ENCODE measurements around the gene RPS6KB1.
A peak's percentile ranks its signal among the peaks of the same experiment; 100 is the strongest.
"Not testable (repeated sequence)": the region's sequence is repeated elsewhere in the genome, so short reads cannot be mapped to it uniquely, and the experiment has no call there.

Gene RPS6KB1

GRCh38 chr17:59947310-59947709, 54.4 kb downstream of the RPS6KB1 start:
- DNase-seq: not testable (repeated sequence)

DNA sequence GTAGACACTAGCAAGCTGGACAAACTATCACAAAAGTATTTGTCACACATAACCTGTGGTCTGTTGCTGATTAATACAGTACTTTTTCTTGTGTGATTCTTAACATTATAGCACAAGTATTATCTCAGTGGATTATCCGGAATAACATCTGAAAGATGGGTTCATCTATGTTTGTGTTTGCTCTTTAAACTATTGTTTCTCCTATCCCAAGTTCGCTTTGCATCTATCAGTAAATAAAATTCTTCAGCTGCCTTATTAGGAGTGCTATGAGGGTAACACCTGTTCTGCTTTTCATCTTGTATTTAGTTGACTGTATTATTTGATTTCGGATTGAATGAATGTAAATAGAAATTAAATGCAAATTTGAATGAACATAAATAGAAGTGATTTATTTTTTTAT, 57.1 kb downstream of the RPS6KB1 start:
- no peak for DNase-seq

DNA sequence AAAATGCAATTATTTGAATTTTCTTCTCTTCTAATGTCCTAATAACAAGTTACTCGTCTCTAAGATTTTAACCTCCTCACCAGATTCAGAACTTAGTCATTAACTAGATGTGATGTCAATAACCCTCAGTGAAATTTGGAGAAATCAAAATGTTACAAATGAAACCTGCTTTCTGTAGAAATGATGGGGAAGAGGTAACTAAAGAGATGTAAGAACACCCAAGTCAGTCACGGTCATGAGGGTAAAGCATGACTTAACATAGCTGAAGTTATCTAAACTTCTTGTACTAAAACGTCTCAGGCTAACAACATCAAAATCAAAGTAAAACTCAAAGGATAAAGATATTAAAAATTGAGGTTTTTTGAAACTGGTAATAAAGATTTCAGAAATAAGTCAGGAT, 61.9 kb downstream of the RPS6KB1 start:
- DNase-seq: no peak

DNA sequence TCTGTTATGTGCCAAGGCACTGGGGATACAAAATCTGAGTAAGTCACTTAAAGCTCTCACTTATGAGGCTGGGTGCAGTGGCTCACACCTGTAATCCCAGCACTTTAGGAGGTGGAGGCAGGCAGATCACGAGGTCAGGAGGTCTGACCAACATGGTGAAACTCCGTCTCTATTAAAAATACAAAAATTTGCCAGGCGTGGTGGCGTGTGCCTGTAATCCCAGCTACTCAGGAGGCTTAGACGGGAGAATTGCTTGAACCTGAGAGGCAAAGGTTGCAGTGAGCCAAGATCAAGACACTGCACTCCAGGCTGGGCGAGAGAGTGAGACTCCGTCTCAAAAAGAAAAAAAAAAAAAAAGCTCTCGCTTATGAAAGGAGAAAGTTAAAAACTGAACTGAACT, 66.7 kb downstream of the RPS6KB1 start:
- DNase-seq: not testable (repeated sequence)

DNA sequence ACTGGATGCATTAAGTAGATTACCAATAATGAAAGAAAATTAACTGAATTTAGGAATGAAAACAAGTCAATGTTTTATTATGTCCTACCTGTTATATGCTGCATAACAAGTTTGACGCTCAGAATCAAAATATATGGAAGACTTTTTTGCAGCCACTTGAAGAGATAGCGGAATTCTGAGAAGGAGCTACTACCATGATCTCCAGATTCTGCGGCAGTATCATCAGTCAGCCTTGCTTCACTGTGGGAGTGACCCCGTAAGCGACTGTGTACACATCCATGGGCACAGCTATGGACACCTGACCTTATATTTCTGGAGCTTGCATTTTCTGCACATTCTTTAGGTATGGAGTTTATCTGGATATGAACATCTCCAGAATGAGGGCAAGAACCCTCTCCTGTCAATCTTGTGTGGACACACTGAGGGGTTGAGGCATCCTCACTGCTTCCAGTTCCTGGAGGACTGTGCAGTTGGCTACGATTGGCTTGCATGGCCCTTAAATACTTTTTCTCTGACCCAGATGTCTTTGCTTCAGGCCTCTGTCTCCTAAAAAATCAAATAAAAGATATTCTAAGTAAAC, 69.9 kb downstream of the RPS6KB1 start:
- no peak for DNase-seq

GRCh38 chr17:59963738-59964481, 71.0 kb downstream of the RPS6KB1 start:
- peak; percentile 77 for DNase-seq

- DNase-seq: peak; percentile 96
Measured at GRCh38 chr17:59964482-59965328, 71.8 kb downstream of the RPS6KB1 start, which contains the start of gene RNFT1. Gene RNFT1, minus strand, starts transcription at chr17:59964740. Its CDS starts 77 bp downstream, at chr17:59964663.

DNA sequence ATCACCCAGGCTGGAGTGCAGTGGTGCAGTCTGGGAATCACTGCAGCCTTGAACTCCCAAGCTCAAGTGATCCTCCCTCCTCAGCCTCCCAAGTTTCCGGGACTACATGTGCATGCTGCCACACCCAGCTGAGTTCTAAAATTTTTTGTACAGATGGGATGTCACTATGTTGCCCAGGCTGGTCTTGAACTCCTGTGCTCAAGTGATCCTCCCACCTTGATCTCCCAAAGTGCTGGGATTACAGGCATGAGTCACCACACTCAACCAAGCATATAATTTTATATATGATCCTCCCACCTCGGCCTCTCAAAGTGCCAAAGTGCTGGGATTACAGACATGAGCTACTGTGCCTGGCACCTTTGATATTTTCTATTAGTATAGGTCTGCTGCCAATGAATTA, 78.8 kb downstream of the RPS6KB1 start:
- peak; percentile 28 for DNase-seq

GRCh38 chr17:59972778-59973177, 79.9 kb downstream of the RPS6KB1 start:
- peak; percentile 42 for DNase-seq

DNA sequence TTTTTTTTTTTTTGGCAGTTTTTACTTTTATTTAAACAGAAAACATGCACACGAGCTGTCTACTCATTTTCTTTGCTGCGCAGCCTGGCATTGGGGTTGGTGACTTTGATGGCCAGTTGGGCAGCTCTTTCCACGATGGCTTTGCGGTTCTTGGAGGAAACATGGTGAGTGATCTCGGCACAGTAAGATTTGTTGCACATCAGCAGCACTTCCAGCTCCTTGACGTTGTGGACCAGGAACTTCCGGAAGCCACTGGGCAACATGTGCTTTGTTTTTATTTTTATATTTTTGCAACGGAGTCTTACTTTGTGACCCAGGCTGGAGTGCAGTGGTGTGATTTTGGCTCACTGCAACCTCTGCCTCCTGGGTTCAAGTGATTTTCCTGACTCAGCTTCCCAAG, 80.6 kb downstream of the RPS6KB1 start:
- not testable (repeated sequence) for DNase-seq

- not testable (repeated sequence) for DNase-seq
Measured at GRCh38 chr17:59975166-59975565, 82.2 kb downstream of the RPS6KB1 start.

GRCh38 chr17:59996608-59997007, 103.7 kb downstream of the RPS6KB1 start:
- not testable (repeated sequence) for DNase-seq
